ENCODE measurements around the gene MTG2.

- TF ChIP-seq CTCF (IDR thresholded peaks at IDR 0.05) = no peak
- TF ChIP-seq POLR2A (IDR thresholded peaks at IDR 0.05) = no peak
These were observed 49.0 kb upstream of the MTG2 start for GRCh38 chr20:62133864-62134263.
